ENCODE data around the gene FOXP1.

DNA sequence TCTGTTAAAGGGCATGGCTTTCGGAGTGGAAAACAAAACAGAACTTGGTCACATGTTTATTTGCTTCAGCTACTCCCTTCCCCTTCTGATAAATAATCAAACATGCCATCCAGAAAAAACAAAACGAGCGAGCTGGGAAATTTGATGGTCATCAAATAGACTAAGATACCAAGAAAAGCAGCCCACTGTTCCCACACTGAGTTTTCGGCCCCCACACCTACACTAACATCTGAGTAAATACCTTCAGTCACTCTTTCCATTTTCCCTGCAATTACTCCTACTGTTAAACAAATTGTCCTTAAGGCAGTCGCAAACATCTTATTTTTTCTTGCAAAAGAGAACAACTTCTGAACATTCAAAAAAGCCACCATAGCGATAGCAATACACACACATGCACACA, 454.6 kb downstream of the FOXP1 start:
- TF ChIP-seq, protein P1, sequence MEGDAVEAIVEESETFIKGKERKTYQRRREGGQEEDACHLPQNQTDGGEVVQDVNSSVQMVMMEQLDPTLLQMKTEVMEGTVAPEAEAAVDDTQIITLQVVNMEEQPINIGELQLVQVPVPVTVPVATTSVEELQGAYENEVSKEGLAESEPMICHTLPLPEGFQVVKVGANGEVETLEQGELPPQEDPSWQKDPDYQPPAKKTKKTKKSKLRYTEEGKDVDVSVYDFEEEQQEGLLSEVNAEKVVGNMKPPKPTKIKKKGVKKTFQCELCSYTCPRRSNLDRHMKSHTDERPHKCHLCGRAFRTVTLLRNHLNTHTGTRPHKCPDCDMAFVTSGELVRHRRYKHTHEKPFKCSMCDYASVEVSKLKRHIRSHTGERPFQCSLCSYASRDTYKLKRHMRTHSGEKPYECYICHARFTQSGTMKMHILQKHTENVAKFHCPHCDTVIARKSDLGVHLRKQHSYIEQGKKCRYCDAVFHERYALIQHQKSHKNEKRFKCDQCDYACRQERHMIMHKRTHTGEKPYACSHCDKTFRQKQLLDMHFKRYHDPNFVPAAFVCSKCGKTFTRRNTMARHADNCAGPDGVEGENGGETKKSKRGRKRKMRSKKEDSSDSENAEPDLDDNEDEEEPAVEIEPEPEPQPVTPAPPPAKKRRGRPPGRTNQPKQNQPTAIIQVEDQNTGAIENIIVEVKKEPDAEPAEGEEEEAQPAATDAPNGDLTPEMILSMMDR (IDR thresholded peaks at IDR 0.05): no peak
- TF ChIP-seq TCF7L2 (IDR thresholded peaks at IDR 0.05; ENCODE audit: low read depth, low read length): no peak
- TF ChIP-seq POLR2AphosphoS5 (IDR thresholded peaks at IDR 0.05; ENCODE audit: low read depth, low read length): no peak

Data from Panc1 (cell line).